HEK293 (cell line): ENCODE data around the gene NMT2.

Source experiments
- GLIS2 ChIP-seq: fragments of 450-650 bp; formaldehyde crosslinking; IDR thresholded peaks from 2 replicates; pipeline ENCODE4 v1.5.1; 2016; ENCODE audit warnings: missing biosample characterization, missing genetic modification characterization
- ZFP37 ChIP-seq: fragments of 450-650 bp; formaldehyde crosslinking; IDR thresholded peaks from 2 replicates; pipeline ENCODE4 v1.5.1; 2016; ENCODE audit warnings: missing biosample characterization, missing genetic modification characterization

- TF ChIP-seq GLIS2 (tag by site-specific recombination), result no peak
- no peak for TF ChIP-seq ZFP37 (tag by site-specific recombination)
These were observed 84.6 kb downstream of the NMT2 start for GRCh38 chr10:15083674-15084501.
